Measurements from ENCODE around the gene ACP2. TPM values are rescaled to one million over a fixed set of nuclear protein-coding genes. Genes with fewer than 3 reads are reported as not detected.
A peak's percentile ranks its signal among the peaks of the same experiment; 100 is the strongest.

The ACP2 gene
- total and polyA plus RNA-seq, 10 of the 15 experiments (the other 5 are each of a cell fraction or from before 2014, with no cell fraction given) = 0.98 to 11.7 (median 7.4) TPM

DNA sequence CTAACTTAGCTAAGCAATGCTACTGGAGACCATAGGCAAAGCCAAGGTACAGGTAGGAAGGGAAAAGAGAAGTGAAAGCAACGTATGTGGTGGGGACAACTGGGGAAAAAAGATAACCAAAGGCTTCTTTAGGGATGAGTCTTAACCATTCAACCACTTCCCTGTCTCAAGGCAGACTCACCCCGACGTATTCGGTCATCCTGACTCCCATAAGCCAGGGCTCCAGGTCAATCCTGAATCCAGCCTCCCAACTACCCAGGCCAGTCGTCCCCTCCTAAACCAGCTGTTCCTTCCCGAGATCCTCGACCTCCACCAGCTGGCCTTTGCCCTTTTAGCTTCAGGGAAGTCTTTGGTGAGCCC is 330 bp downstream of the ACP2 start:
- TSS peak; percentile 88 for BruUV-seq (replicated peaks)
- RAD21 ChIA-PET (ENCODE audit: unreplicated experiment) = interaction anchor here (1.1 to 3.9 kb wide), 13 partner anchors 11 to 547 kb away, joined by 3 to 65 read pairs (median 4); partner anchors contain the start of genes ARHGAP1, DDB2, PSMC3 and SLC39A13
- Histone ChIP-seq H3K79me2 (ENCODE audit: control insufficient read depth, insufficient read depth, low read length) (peaks cover 25% of the 10 kb centered on the region), H3K4me3 (peak overlapping the region; percentile 91), H2AFZ (ENCODE audit: control insufficient read depth, low read depth, low read length) (peak overlapping the region; percentile 100), H3K9ac (ENCODE audit: control insufficient read depth, insufficient read depth, low read length) (peak overlapping the region; percentile 93), H3K27ac (ENCODE audit: control insufficient read depth, insufficient read depth) (peak overlapping the region; percentile 90), H4K20me1 (ENCODE audit: control insufficient read depth, insufficient read depth) (no peaks in the 10 kb centered on the region), H3K4me1 (ENCODE audit: control insufficient read depth, insufficient read depth, low read length) (peaks cover 8% of the 10 kb centered on the region), H3K36me3 (ENCODE audit: control insufficient read depth in 2 of 2, insufficient read depth in 2 of 2, low read length in 1 of 2) (peaks cover 0 to 5% of the 10 kb centered on the region in 2 experiments; a peak in 2 of 4 replicates), H3K27me3 (replicated peaks in 1 of 2; ENCODE audit: control insufficient read depth in 2 of 2, insufficient read depth in 2 of 2, low read length in 1 of 2) (no peaks in the 10 kb centered on the region), H3K4me2 (ENCODE audit: control insufficient read depth, insufficient read depth) (peak overlapping the region; percentile 97), H3K9me3 (replicated peaks; ENCODE audit: control insufficient read depth, insufficient read depth, low read length) (no peaks in the 10 kb centered on the region)
- DNase-seq (ENCODE audit: low read depth, low spot score) = peak; percentile 39
- intact Hi-C loops (cut with micrococcal nuclease; ENCODE audit: unreplicated experiment) = loop anchor here (2.0 kb wide), 1 partner anchor 71 kb away; the partner anchor contains the start of gene ARFGAP2
- WGBS (ENCODE audit: insufficient coverage, insufficient replicate concordance, low lambda C conversion rate, missing lambda C conversion rate) = 0% methylated on average over 7 of the region's 7 CpGs
- ATAC-seq = peak; percentile 61
- SMC1A ChIA-PET (ENCODE audit: uncharacterized antibody, unreplicated experiment) = interaction anchor here (0.5 to 3.7 kb wide), 16 partner anchors 9 to 205 kb away, joined by 3 to 36 read pairs (median 4); partner anchors contain the start of genes DDB2 and NR1H3
- CTCF ChIA-PET = interaction anchor here (0.9 to 3.4 kb wide), 18 partner anchors 9 to 178 kb away, joined by 3 to 37 read pairs (median 4); partner anchors contain the start of genes ARFGAP2, DDB2, NR1H3 and PSMC3
- TF ChIP-seq MEF2A (IDR thresholded peaks at IDR 0.05; ENCODE audit: insufficient read depth, low read depth, low read length) (no peak), IRF4 (IDR thresholded peaks at IDR 0.05; ENCODE audit: low read depth, low read length) (0 out of 2 replicates have a peak, but pooled peaks have one; percentile 50), NFIC (IDR thresholded peaks at IDR 0.05; ENCODE audit: low read depth, low read length) (peak; percentile 48; the same call in 1 of the 2 replicates), RUNX3 (IDR thresholded peaks at IDR 0.05; ENCODE audit: low read length) (peak; percentile 72), MTA3 (IDR thresholded peaks at IDR 0.05; ENCODE audit: borderline replicate concordance, low read length) (peak; percentile 53; the same call in 1 of the 2 replicates), STAT3 (IDR thresholded peaks at IDR 0.05; ENCODE audit: low read depth, low read length) (0 out of 2 replicates have a peak, but pooled peaks have one; percentile 35), IKZF2 (IDR thresholded peaks at IDR 0.05) (peak; percentile 62 to 80; a peak in 2 of 4 replicates), EED (IDR thresholded peaks at IDR 0.05; ENCODE audit: low read depth) (peak; percentile 74; the same call in 1 of the 2 replicates), SPI1 (IDR thresholded peaks at IDR 0.05; ENCODE audit: borderline replicate concordance, insufficient read depth, low read depth, low read length) (peak; percentile 95), FOXM1 (IDR thresholded peaks at IDR 0.05; ENCODE audit: low read depth, low read length) (no peak), EP300 (IDR thresholded peaks at IDR 0.05; ENCODE audit: borderline replicate concordance in 1 of 2, control insufficient read depth in 1 of 2, low read depth in 2 of 2, low read length in 2 of 2) (peak in 1 of 2 experiments; percentile 40; a peak in 1 of 4 replicates), ATF7 (IDR thresholded peaks at IDR 0.05; ENCODE audit: low read depth) (no peak), MXI1 (IDR thresholded peaks at IDR 0.05; ENCODE audit: low read depth, low read length) (no peak), DPF2 (IDR thresholded peaks at IDR 0.05) (0 out of 2 replicates have a peak, but pooled peaks have one; percentile 67)
- TF ChIP-seq, protein P1, sequence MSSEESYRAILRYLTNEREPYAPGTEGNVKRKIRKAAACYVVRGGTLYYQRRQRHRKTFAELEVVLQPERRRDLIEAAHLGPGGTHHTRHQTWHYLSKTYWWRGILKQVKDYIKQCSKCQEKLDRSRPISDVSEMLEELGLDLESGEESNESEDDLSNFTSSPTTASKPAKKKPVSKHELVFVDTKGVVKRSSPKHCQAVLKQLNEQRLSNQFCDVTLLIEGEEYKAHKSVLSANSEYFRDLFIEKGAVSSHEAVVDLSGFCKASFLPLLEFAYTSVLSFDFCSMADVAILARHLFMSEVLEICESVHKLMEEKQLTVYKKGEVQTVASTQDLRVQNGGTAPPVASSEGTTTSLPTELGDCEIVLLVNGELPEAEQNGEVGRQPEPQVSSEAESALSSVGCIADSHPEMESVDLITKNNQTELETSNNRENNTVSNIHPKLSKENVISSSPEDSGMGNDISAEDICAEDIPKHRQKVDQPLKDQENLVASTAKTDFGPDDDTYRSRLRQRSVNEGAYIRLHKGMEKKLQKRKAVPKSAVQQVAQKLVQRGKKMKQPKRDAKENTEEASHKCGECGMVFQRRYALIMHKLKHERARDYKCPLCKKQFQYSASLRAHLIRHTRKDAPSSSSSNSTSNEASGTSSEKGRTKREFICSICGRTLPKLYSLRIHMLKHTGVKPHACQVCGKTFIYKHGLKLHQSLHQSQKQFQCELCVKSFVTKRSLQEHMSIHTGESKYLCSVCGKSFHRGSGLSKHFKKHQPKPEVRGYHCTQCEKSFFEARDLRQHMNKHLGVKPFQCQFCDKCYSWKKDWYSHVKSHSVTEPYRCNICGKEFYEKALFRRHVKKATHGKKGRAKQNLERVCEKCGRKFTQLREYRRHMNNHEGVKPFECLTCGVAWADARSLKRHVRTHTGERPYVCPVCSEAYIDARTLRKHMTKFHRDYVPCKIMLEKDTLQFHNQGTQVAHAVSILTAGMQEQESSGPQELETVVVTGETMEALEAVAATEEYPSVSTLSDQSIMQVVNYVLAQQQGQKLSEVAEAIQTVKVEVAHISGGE (CRISPR knock-in tag; IDR thresholded peaks at IDR 0.05) = no peak
- FAIRE-seq = no peak
- in situ Hi-C loops (cut with MboI) = no loop called here
- POLR2A ChIA-PET = interaction anchor here (0.6 to 4.8 kb wide), 17 partner anchors 9 to 600 kb away, joined by 3 to 63 read pairs (median 4); partner anchors contain the start of genes DDB2, MADD, NUP160 and PSMC3

All from GM12878 (cell line).